Activated CD8-positive, alpha-beta memory T cell treated with anti-CD3 and anti-CD28 coated beads, Interleukin-2, amount 50 U/mL, for 4 hours (primary cell): ENCODE data around the gene LRFN5.
"Not testable (repeated sequence)": the region's sequence is repeated elsewhere in the genome, so short reads cannot be mapped to it uniquely, and the experiment has no call there.

Source experiments
- DNase-seq: peaks from one replicate; pipeline ENCODE4 v3.0.0-alpha.2; 2020

LRFN5 gene

DNA sequence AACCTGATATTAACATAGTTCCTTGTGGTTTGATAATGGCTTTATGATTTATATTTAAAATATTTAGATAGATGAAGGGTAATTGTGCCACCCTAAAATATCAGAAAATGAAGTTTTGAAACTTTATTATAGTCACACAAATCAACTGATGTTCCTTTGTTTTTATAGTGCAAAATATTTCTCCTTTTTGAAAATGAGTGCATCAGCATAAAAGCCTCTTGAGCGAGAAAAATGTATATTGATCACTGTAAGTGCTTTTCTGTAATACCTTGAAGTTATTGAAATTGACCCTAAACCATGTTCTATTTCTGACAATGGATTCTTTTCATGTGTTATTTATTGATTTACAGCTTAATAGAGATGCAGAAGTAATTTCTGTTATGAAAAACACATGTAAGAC lies 35.0 kb downstream of the LRFN5 start:
- DNase-seq: no peak

DNA sequence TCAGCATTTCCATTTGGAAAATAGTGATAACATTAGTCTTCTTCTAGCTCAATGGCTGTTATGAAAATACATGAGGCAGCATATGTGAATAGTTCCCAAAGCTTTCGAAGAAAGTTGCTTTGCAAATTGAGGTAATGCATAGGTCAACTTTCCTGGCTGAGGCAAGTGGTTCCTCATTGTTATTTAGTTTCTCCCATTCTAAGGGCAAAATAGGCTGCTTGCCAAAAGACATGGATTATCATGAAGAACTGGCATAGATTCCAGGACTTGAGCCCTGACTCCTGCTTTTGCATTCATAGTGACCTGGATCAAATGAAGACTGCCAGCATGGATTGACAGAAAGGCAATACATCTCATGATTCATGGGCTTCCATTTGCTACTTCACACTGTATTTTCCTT lies 35.7 kb downstream of the LRFN5 start:
- DNase-seq: no peak

DNA sequence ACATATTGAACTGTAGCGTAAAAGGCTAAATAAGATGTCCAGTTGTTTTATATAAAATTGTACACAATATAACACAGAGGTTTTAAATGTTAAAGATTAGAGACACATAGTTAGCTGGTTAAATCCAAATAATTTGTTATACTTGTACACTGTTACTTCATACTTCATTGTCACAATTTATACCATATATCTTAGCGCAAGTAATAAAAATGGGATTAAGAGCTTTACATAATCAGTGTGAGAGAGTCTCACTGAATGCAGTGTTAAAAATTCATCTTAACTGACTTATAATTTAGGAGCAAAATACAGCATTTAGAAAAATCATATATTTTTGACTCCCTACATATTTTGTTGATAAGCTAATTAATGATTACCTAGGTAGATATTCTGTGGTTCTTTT lies 36.1 kb downstream of the LRFN5 start:
- DNase-seq: no peak

DNA sequence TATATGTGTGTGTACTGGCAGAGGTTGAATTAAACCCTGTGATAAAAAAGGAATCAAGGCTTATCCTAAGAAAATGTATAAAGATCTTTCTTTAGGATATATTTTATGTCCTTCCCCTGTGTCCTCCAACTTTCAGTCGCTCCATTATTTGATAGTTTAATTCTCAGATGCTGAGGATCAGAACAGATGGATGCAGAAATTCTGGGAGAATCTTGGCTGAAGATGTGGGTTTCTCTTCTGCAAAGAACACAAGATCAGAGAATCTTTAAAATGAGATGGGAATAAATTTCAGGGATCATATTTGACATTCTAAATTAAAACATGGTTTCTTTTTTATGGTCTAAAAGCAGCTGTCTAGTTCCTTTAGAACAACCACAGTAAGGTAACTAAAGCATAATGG lies 37.9 kb downstream of the LRFN5 start:
- no peak for DNase-seq

DNA sequence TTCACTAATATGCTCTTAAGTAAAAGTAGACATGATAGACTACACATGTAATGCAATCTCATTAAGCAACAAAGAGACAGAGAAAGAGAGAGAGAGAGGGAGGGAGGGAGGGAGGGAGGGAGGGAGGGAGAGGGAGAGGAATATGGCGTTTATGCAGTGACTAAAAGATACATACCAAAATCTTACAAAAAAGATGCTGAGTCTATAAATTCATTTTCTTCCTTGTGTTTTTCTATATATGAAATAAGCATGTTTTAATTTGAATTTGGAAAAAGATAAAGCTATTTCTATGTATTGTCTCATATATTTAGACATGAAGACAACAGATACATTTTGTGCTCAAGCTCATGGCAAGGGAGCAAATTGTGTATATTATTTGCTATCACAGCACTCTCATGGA lies 44.1 kb downstream of the LRFN5 start:
- DNase-seq: no peak

DNA sequence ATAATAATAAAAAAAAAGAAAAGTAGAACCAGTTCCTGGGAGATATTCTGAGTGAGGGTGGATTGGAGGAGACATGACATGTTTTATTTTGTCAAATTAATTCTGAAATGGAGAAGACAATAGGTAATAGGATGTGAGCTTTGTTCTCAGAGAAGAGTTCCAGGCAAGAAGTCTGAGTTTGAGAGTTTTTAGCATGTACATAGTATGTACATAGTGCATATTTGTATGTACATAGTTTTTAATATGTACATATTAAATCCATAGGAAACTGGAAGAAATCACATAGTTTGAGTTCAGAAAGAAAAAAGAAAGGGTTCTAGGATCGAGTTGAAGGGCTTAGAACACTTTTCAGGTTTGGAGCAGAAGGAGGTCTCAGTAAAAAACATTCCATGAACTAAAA lies 47.5 kb downstream of the LRFN5 start:
- no peak for DNase-seq

DNA sequence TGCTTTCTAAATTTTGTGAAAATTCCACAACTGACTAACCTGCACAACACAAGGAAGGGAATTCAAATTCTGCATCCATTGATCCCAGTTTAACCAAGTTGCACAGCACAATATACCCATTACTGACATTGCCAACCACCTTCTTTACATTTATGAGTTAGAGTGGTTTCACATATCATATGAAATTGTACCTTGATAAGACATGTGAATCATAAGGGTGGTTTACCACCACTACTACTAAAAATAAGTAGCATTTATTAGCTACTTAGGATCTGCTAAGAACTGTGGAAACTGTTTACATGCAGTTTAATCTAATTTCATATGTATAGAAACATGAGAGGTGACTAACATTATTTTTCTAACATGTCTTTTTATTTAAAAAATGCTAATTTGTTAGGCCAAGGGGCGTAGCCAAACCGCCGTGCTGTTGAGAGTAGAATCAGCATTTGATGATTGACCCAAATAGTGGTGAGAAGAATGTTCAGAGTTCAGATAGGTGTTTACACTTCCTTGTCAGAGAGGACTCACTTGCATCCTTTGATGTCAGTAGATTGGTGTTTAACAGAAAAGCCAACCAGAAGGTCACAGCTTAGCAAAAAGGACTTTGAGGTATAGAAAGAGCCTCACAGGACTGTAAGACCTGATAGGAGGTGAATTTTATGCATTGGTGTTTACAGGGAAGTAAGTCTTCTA lies 56.2 kb downstream of the LRFN5 start:
- DNase-seq: no peak

DNA sequence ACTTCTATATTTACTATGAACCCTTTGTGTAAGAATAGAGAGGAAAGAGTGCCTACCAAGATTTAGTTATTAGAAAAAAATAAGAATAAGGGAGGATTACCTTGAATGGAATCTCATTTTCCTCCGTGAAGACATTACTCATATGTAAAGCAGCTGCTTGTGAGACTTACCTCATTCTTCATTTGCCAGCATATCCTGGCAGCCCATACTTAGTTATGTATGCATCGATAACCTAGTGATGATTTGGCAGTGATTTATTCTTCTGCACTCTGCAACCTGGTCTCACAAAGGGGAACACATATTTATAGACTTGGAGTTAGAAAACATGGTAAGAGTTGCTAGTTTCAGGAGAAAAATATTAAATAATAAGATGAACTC lies 56.8 kb downstream of the LRFN5 start:
- DNase-seq: no peak

DNA sequence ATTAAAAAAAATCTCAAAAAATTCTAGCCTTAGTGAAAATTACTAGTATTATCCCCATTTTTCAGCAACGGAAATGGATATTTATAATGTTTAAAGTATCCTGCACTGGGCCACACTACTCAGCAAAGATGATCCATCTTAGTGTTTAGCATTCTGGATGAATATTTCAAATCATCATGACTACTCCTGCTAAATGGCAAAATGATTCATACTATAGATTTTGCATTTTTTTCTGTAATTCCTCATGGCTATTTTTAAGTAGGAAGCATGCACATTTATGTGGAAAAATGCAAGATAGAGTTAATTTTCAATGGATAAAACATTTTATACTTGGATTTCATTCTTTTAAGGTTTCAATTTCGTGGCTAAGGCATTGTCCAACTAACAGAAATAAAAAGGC lies 59.6 kb downstream of the LRFN5 start:
- no peak for DNase-seq

DNA sequence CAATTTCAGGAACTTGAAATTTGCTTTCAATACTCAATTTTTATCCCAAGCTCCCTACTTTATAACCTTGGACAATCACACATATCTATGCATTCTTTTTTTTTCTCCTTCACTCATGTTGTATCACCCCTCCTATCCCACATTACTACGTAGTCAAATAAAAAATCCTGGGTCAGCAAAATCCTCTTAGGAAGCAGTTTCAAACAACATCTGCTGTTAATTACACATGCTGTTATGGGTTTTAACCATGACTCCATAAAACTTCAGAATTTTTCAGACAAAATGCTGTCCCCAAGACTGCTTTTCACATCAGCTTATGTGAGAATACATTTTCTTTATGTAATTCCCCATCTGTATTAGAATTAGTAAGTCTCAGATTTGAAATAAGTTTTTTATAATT lies 61.7 kb downstream of the LRFN5 start:
- DNase-seq: no peak

DNA sequence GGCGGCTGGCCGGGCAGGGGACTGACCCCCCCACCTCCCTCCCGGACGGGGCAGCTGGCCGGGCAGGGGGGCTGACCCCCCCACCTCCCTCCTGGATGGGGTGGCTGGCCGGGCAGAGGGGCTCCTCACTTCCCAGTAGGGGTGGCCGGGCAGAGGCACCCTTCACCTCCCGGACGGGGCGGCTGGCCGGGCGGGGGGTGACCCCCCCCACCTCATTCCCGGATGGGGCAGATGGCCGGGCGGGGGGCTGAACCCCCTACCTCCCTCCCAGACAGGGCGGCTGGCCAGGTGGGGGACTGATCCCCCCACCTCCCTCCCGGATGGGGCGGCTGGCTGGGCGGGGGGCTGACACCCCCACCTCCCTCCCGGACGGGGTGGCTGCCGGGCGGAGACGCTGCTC lies 66.9 kb downstream of the LRFN5 start:
- DNase-seq: not testable (repeated sequence)

DNA sequence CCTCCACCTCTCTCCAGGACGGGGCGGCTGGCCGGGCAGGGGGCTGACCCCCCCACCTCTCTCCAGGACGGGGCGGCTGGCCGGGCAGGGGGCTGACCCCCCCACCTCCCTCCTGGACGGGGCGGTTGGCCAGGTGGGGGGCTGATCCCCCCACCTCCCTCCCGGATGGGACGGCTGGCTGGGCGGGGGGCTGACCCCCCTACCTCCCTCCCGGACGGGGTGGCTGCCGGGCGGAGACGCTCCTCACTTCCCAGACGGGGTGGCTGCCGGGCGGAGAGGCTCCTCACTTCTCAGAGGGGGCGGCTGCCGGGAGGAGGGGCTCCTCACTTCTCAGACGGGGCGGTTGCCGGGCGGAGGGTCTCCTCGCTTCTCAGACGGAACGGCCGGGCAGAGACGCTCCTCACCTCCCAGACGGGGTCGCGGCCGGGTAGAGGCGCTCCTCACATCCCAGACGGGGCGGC lies 67.9 kb downstream of the LRFN5 start:
- not testable (repeated sequence) for DNase-seq

DNA sequence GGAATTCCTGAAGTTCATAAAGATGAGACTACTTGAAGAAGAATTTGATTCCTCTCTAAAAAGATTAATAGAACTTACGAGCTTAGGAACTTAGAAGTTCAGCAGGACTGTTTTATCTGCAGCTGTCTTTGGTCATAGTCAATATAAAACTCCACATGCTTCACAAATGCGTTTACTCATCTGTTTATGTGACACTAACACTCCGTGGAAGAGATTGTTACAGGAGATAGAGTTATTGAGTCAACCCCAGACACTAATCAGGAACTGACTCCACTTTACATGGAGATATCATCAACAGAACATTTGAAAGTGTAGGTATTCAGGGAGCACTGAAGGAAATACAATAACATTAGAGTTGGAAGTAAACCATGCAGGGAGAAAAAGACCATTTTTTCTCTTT lies 92.8 kb downstream of the LRFN5 start:
- DNase-seq: no peak

DNA sequence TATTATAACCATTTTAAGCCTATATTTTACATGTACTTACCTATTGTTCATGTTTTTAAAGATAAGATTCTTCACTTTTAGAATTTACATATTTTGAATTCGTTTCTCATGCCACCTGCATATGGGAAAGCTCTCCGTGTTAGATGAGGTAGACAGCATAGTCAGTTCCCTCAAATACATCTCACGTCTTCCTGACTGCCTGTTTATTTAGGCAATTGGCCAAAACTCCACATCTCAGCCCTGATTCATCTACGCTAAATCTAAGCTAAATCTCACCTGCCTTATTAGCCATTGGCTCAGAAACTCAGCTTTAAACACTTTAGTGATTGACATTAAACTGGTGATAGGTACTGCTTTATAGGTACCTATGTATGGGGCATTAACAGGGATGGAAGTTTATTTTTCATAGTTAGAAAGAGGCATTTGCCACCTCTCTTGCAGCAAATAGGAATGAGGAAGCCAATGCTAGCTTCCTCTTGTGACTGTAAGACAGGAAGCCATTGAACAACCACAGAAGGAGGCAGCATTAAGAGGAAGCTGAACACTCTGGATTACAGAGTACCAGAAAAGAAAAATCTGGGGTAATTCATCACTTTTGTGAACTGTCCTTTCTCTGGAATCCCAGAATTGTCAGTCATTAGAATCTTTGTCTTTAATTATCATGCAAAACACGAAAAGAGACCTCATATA lies 111.9 kb downstream of the LRFN5 start:
- no peak for DNase-seq

DNA sequence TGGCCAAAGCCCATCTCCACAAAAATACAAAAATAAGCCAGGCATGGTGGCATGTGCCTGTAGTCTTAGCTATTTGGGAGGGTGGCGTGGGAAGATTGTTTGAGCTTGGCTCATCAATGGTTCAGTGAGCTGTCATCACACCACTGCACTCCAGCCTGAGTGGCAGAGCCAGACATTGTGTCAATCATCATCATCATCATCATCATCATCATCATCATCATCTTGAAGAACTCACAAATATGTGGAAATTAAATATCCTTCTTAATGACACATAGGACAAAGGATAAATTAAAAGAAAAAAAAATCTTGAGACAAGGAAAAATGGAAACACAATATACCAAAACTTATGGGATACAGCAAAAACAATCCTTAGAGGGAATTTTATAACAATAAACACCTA lies 132.5 kb downstream of the LRFN5 start:
- DNase-seq: no peak

DNA sequence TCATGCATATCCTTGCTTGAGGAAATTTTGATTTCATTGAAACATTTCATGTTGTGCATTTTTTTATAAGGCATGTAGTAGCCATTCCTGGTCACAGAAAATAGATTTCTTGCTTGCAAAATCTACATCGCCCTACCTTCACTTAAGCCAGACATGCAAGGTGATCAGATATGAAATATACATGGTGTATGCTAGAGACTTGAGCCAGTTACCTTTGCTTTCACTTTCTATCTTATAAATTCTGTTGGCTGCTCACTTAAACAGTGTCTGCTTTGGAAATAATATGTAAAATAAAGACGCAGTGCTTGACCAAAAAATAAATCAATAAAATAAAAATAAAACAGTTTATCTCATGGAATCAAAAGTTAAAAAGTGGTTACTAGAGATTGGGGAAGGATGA lies 136.5 kb downstream of the LRFN5 start:
- no peak for DNase-seq

DNA sequence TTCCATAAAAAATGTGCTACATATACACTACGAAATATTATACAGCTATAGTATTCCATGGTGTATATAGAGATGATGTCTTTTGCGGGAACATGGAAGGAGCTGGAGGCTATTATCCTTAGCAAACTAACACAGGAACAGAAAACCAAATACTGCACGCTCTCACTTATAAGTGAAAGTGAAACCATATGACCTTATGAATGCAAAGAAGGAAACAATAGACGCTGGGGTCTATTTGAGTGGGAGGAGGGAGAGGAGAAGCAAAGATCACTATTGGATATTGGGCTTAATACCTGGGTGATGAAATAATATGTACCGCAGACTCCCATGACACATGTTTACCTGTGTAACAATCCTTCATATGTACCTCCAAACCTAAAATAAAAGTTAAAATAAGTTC lies 142.8 kb downstream of the LRFN5 start:
- no peak for DNase-seq

DNA sequence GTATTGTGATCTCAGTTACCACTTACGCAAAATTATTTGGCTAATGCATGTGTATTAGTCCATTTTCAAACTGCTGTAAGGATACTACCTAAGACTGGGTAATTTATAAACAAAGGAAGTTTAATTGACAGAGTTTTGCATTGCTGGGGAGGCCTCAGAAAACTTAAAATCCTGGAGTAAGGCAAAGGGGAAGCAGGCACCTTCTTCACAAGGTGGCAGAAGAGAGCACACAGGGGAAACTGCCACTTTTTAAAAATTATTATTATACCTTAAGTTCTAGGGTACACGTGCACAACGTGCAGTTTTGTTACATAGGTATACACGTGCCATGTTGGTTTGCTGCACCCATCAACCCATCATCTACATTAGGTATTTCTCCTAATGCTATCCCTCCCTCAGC lies 143.9 kb downstream of the LRFN5 start:
- DNase-seq: not testable (repeated sequence)

DNA sequence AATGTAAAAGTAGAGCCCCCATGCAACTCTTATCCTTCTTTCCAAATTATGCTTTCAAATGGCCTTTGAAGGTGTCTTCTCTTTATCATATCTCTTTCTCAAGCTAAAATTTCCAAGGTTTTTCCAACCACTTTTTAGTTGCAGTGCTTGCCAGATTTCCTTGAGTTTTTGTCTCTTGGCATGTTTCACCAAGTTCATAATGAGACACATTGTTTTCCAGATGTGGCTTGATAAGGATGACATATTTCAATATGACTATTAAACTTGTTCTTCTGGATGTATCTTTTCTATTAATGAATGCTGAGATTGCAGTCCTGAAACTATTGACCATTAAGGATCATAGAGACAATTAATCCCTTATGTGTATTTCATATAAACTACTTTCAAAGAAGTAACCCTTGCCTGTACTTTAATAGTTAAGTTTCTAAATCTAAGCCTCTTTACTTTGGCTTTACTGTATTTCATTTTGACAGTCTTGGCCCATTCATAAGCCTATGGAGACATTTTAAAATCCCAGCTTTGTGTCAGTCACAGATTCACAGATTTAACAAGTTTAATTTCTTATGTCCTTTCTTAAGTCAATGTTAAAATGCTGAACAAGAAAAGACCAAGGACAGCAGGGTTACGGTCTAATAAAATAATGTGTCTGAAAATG lies 151.5 kb downstream of the LRFN5 start:
- DNase-seq: no peak

DNA sequence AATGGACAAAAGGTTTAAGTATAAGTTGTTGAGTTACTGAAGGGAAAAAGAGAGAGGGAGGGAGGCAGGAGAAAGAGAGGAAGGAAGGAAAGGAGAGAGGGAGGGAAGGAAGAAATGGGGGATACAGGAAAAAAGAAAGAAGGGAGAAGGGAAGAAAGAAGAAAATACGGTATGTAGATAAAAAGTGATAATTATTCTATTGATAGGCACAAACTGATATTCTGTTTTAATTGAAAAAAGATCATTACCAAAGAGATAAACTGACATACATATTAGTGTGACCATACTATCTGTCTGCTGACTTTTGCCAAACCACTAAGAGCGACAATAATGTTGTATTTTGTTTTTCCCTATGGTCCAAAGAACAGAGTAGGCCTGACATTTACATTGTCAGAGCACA lies 154.5 kb downstream of the LRFN5 start:
- DNase-seq: no peak

DNA sequence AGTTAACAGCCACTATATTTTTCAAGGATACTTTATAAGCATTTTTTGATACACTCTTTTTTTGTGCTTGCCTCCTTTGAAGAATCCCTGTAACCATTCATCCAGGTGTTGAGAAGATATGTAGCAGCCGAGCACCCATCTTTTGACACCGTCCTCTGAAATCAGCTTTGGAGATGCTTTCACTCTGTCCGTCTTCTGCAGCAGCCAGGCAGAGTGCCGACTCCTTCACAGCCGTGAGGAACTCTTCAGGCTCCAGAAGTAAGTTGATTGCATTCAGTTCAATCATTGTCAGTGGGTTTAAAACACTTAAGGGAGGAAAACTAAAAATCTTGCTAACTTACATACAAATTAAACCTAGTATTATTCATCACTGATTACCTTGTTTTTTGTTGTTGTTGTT lies 160.1 kb downstream of the LRFN5 start:
- DNase-seq: no peak

DNA sequence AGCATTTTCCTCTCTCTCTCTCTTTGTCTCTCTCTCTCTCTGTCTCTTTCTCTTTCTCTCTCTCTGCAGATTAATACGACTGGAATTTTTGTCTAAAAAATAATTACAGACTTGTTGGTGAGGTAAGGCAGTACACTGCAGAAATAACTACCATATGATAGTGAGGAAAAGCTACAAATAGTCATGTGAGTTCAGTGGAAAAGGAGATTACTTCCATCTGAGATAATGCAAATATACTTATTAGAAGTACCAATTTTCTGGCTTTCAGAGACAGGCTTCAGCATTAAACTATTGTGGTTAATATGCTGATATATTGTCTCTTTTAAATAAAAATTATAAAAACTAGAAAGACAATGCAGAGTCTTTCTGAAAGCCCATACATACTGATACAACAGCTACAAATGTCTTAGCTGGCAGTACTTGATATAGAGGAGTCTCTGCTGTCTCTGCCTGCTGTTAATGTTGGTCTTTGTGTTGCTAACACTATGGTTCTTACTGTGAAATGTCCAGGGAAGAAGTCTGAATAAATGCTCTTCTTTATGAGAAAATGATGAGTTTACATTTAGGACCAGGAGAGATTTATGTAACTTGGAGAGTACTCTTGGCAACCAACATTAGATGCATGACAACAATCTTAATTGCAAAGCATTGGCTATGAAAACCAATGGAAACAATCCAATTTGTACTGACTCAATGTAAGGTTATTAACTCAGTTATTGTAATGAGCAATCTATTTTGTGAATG lies 167.0 kb downstream of the LRFN5 start:
- DNase-seq: no peak

DNA sequence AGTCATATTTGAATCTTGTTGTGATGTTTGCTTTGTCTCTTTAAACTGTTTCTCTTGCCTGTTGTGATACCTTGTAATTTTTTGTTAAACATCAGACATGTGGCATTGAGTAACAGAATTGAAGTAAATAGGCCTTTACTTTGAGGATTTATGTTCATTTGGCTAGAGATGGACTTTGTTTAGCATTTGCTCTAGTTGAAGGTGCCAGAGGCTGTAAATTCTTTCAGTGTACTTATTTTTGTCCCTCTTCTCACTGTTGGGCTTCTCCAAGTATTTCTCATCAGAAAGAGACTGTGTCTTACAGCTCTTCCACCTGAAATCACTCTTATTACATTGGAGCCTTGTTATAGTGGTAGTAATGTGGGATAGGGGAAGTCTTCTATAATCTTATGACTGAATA lies 175.8 kb downstream of the LRFN5 start:
- DNase-seq: no peak

DNA sequence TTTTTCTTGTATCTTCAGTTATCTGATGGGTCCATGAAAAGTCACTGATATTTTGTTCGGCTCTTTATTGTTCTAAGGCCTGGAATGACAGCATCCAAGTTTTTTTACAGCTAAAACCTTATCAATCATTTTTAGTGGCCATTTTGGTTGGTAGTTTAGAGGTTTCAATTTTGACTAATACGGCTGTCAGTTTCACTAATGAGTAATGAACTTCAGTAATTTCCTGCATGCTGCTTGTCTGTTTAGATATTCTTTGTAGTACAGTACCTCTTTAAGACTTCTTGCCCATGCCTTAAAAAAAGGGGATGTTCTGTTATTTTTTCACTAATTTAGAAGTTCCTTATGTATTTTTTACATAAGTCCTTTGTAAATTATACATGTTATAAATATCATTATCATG lies 176.7 kb downstream of the LRFN5 start:
- no peak for DNase-seq
